Neural cell (in vitro differentiated cells): ENCODE results near the gene ATXN7L1.

Experiments used
- CTCF ChIP-seq: fragments of 450-650 bp; IDR thresholded peaks from 2 replicates; pipeline ENCODE4 v1.5.1; 2014; ENCODE audit warnings: antibody characterized with exemption, mild to moderate bottlenecking, moderate library complexity; ENCODE audit not compliant: poor library complexity, severe bottlenecking
- EP300 ChIP-seq: fragments of 450-650 bp; conservative IDR thresholded peaks from 2 replicates; pipeline ENCODE4 v1.6.1; 2014; ENCODE audit warnings: antibody characterized with exemption, mild to moderate bottlenecking, moderate library complexity; ENCODE audit not compliant: poor library complexity, severe bottlenecking
- EZH2 ChIP-seq: fragments of 200-600, 300-800 bp; shearing (Covaris generic), sonication (generic); IDR thresholded peaks from 2 replicates; pipeline ENCODE4 v1.6.1; 2014; ENCODE audit warnings: antibody characterized with exemption, low read length, borderline replicate concordance, mild to moderate bottlenecking; ENCODE audit not compliant: insufficient read depth, poor library complexity, severe bottlenecking
- POLR2AphosphoS5 ChIP-seq: IDR thresholded peaks from 2 replicates; pipeline ENCODE4 v1.6.1; 2012
- REST ChIP-seq: IDR thresholded peaks from 2 replicates; pipeline ENCODE4 v1.6.1; 2012; ENCODE audit warnings: borderline replicate concordance
- TAF1 ChIP-seq: IDR thresholded peaks from 2 replicates; pipeline ENCODE4 v1.6.1; 2012; ENCODE audit warnings: low read depth

- no peak for TF ChIP-seq TAF1
- TF ChIP-seq REST = no peak
- TF ChIP-seq CTCF = no peak
- no peak for TF ChIP-seq POLR2AphosphoS5
- no peak for TF ChIP-seq EZH2
- TF ChIP-seq EP300 = no peak
Observed at GRCh38 chr7:105822806-105823205, 53.6 kb downstream of the ATXN7L1 start.
